GM21786 (cell line): ENCODE results near the gene DIS3L2.
A peak's percentile ranks its signal among the peaks of the same experiment; 100 is the strongest.
"Not testable (repeated sequence)": the region's sequence is repeated elsewhere in the genome, so short reads cannot be mapped to it uniquely, and the experiment has no call there.

Experiments
- ATAC-seq: cut with Tn5 transposase; IDR thresholded peaks from one replicate; pipeline ENCODE4 v1.9.1; 2021; ENCODE audit not compliant: unreplicated experiment

The DIS3L2 gene

DNA sequence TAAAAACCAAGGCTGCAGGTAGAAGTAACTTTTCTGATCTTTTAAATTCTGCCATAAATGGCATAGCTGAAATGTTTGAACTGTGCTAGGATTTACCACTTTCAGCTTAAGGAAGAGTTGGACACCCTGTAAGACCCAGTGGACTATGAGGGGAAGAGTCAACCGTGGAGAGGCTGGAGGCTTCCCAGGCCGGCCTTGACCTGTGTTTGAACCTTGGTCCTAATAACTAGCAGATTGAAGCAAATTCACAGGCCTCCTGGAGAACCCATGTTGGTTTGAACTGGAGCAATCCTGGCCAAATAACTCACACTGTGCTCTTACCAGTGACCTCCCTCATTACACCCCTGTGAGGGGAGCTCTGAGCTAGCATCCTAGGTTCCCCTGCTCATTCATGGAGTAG is 329.8 kb downstream of the DIS3L2 start:
- ATAC-seq: no peak

GRCh38 chr2:232292395-232293154 is 331.1 kb downstream of the DIS3L2 start:
- peak; percentile 69 for ATAC-seq

GRCh38 chr2:232293191-232293590 is 331.7 kb downstream of the DIS3L2 start:
- ATAC-seq: no peak

GRCh38 chr2:232295971-232296370 is 334.5 kb downstream of the DIS3L2 start:
- no peak for ATAC-seq

DNA sequence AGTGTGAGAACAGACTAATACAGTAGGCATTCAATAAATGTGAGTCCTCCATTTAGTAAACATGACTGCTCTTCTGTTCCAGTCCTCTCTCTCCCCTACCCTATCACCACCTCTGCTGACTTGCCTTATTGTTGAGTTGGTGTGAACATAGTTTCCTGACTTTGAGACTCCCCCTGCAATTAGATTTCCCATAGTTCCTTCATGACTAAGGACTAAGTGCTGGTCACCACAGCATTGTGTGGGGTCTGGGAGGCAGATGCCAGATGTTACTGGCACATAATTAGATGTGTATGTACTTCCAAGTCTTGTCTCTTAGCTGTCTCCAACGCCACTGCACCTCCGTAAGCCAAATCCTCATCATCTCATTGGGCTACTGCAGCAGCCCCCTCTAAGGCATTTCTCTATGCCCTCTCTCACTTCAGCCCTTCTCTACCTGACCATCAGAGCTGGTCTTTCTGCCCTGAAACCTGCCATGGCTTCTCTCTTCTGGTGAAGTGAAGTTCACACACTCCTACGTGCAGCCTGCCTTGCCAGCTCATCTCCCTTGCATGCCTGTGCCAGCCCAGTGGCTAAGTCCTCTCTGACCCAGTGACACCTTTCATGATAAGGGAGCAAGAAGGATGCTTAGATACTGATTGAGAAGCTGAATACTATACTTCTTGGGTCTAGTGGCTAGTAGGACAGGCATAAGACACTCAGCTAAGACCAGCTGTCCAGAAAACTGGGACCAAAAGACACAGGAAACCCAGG is 335.4 kb downstream of the DIS3L2 start:
- ATAC-seq: no peak

DNA sequence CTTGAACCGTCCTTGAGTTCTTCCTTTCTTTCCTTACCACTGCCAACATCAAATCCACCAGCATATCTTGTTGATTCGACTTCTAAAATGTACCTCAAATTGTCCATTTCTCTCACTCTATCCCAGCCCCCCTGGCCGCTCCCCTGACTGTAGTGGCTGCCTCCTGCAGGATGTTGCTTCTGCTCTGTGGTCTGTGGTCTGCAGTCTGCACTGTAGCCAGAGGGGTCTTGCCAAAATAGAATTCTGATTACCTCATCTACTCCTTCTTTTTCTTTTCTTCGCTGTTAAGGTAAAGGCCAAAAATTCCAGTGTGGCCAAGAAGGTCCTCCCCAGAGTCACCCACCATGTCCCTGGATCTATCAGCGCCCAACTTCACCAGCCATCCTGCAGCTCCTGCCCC is 337.6 kb downstream of the DIS3L2 start:
- no peak for ATAC-seq

- no peak for ATAC-seq
Measured at GRCh38 chr2:232299927-232300674, 338.6 kb downstream of the DIS3L2 start.

- no peak for ATAC-seq
Measured at GRCh38 chr2:232300894-232301387, 339.4 kb downstream of the DIS3L2 start.

DNA sequence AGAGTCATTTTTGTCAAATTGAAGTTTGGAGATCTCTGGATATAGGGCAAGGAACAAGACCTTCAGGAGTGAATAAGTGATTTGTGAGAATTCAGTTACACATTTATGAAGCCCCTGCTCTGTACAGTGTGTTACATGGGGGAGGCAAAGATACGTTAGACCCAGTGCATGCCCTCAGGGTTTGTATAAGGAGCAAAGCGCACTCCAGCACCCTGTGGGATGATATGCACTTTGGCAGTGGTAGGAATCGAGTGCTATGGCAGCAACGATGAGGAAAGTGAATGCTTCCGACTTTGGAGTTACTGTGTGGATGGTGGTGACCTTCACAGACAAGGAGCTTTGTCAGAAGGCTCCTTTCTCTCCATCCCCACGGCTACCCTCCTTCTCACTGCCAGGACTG is 342.7 kb downstream of the DIS3L2 start:
- ATAC-seq: no peak

DNA sequence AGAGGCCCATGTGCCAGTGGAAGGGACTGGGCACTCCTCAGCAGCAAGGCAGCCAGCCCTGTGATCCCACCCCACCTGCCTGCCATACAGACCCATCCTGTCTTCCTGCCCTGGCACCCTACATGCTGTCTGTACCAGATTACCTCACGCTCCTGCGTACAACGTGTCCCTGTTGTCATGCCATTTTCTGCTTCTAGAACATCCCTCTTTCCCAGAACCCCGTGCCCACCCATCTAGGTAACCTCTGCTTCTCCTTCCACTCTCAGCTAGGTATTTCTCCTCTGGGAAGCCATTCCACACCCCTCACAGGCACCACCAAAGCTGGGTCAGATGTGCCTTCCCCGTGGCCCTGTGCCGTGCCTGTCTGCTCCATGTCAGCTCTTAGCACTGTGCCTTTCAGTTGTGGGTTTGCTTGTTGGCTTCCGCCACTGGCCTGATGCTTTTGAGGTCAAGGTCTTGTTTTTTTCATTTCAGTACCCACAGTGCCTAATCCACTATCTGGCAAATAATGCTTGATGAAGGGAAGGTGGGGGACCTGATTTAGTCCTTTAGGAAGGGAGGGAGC is 345.3 kb downstream of the DIS3L2 start:
- no peak for ATAC-seq

- ATAC-seq: no peak
Measured at GRCh38 chr2:232307854-232308253, 346.3 kb downstream of the DIS3L2 start.

- ATAC-seq: no peak
Measured at GRCh38 chr2:232308986-232309385, 347.5 kb downstream of the DIS3L2 start.

DNA sequence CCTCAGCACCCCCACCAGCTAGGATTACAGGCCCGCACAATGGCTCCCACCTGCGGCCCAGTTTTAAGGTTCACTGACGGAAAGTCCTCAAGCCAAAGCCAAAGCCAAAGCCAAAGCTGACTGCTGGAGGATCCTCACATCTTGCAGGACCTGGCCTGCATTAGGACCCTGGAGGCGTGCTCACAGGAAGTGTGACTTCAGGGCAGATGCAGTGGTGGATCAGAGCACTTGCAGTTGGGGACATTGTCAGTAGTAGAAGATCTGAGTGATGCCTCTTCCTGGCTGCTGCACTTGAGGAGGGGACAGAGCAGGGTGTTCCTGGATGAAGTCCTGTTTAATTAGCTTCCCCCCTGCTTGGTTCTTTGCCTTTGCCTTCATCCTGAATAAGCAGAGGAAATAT is 348.1 kb downstream of the DIS3L2 start:
- no peak for ATAC-seq

GRCh38 chr2:232310121-232310520 is 348.6 kb downstream of the DIS3L2 start:
- ATAC-seq: no peak

- ATAC-seq: no peak
Measured at GRCh38 chr2:232310696-232311095, 349.2 kb downstream of the DIS3L2 start.

DNA sequence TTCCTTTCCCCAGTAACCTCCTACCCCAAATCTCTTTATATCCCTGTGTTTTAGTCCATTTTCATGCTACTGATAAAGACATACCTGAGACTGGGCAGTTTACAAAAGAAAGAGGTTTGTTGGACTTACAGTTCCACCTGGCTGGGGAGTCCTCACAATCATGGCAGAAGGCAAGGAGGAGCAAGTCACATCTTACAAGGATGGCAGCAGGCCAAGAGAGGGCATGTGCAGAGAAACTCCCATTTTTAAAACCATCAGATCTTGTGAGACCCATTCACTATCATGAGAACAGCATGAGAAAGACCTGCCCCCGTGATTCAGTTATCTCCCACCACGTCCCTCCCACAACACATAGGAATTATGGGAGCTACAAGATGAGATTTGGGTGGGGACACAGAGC is 352.1 kb downstream of the DIS3L2 start:
- not testable (repeated sequence) for ATAC-seq

DNA sequence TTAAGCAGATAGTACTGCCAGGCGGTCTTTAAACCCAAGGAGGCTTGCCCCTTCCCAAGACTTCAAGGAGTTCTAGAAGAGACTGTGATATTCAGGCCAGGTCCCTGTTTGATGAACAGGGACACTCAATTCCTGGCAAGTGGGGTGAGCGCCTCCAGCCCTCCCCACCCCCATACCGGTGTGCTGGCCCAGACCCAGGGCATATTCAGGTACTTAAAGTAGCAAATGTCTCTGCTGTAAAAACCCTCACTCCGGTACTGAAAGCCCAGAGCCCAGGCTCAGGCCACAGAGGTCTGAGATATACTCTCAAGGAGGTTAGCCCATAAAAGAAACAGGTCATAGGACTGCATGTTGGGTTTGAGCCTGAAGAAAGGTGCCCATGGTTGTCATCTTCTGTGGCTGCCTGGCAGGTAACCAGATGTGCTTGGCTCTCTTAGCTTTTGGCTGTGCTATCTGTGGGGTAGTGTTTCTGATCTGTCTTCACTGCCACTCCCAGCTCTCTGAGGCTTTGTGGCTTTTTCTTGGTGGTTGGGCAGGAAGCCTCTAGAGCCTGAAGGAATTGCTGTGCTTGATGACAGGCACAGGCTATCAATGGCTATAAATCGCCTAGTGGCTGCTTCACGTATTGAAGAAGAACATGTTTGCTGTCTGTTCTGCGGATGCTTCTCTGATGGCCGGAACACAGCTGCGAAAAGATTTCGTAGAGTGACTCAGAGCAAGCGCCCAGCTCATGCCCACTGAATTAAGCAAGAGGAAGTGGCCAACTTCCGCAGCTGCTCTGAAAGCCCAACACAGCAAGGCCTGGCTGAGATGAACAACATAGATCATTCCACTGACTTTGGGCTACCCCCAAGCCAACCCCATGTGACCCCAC is 353.8 kb downstream of the DIS3L2 start:
- peak; percentile 90 for ATAC-seq

GRCh38 chr2:232315923-232316299 is 354.4 kb downstream of the DIS3L2 start:
- ATAC-seq: no peak

DNA sequence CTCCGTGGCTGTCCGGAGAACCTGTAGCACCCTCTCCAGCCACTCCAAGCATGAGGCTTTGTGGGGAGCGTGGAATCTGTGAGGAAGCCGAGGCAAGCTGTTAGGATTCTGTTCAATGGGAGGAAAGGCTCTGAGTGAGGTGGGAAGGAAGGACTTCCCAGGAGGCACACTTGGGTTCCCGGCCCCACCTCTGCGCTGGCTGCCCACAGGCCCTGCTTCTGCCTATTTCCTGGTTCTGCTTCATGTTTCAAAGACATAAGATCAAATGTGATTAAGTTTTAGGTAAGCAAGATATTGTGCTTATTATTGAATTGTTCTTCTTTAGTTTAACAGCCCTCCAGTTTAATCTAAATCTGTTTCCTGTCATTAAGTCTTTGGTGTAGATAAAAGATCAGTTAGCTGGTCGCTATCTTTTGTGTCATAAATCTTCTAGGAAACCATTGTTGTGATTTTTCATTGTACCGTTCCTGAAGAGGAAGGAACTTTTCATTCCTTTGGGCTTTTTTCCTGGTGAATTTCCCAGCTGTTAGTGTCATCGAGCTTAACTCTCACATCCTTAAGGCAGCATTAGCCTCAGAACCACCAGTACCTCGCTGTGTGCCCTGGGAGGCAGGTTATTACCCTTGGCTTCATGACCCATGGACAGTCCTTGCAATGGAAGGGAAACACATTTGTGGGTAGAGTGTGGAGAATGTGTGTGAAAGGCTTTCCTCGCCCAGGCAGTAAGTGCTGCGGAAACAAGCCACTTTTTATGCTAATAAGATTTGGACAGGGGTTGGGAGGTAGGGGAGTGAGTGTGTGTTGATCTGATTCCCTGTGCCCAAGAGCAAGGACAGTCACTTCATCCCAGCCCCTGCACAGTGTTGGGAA is 355.2 kb downstream of the DIS3L2 start:
- no peak for ATAC-seq
